Esophagus muscularis mucosa (tissue), 4 donors: Measurements from ENCODE around the gene TEX50. TPM values are rescaled to one million over a fixed set of nuclear protein-coding genes. Genes with fewer than 3 reads are reported as not detected.
"Not testable (repeated sequence)": the region's sequence is repeated elsewhere in the genome, so short reads cannot be mapped to it uniquely, and the experiment has no call there.

ENCODE experiments used
- DNase-seq: peaks from one replicate; pipeline ENCODE4 v3.0.0-alpha.2; 2017; ENCODE audit errors: extremely low spot score
- H3K27ac ChIP-seq, 4 donors: fragments of 200-600 bp; sonication (generic); replicated peaks in 1 of 4; 1 replicate in 3 of 4; 2 replicates in 1 of 4; pipeline ENCODE4 v1.5.1; 2016 to 2019; ENCODE audit warnings: mild to moderate bottlenecking in 1 of 4
- H3K27me3 ChIP-seq, 4 donors: fragments of 200-600 bp; sonication (generic); one replicate each; pipeline versions ENCODE4 v1.5.1 to v1.6.0; 2016 to 2019
- H3K36me3 ChIP-seq, 4 donors: fragments of 200-600 bp; sonication (generic); one replicate each; pipeline ENCODE4 v1.5.1; 2016 to 2019
- H3K4me1 ChIP-seq, 4 donors: fragments of 200-600 bp; sonication (generic); one replicate each; pipeline ENCODE4 v1.5.1; 2016 to 2019
- H3K4me3 ChIP-seq, 4 donors: fragments of 200-600 bp; sonication (generic); 1 replicate in 2 of 4; 2 replicates in 2 of 4; pipeline ENCODE4 v1.5.1; 2016 to 2019; ENCODE audit warnings: mild to moderate bottlenecking in 4 of 4, moderate library complexity in 1 of 4
- H3K9me3 ChIP-seq, 4 donors: fragments of 200-600 bp; sonication (generic); 1 replicate in 3 of 4; 2 replicates in 1 of 4; pipeline ENCODE4 v1.5.1; 2016 to 2019
- EP300 ChIP-seq: sonication (generic); formaldehyde crosslinking; IDR thresholded peaks from one replicate; pipeline ENCODE4 v1.6.1; 2017; ENCODE audit warnings: antibody characterized with exemption
- POLR2A ChIP-seq: fragments of 450-650 bp; IDR thresholded peaks from one replicate; pipeline ENCODE4 v1.6.1; 2017; ENCODE audit warnings: antibody characterized with exemption, moderate library complexity, mild to moderate bottlenecking, low read depth
- POLR2AphosphoS5 ChIP-seq, 2 donors: sonication (generic); formaldehyde crosslinking; IDR thresholded peaks; one replicate each; pipeline ENCODE4 v1.6.1; 2017; ENCODE audit warnings: antibody characterized with exemption in 2 of 2
- WGBS: methylation state at CpG from one replicate; pipeline ENCODE4 v1.1.5; 2018; 5-methylcytosine and 5-hydroxymethylcytosine counted together
- intact Hi-C: fragments of 100-400 bp; cut with DNase I; formaldehyde crosslinking; loops from one replicate; pipeline ENCODE4 v1.15.1; 2023
- total RNA-seq, 4 donors: library from RNA; depleted of rRNA; stranded (reverse); fragments of >200 nt; gene quantifications; one replicate each; pipeline versions ENCODE4 v1.1.0 to v1.2.1, GENCODE V29; 2016
- TF ChIP-seq, protein P1 (sequence below), 3 experiments: fragments of 200-600 bp in 2 of 3; fragments of 450-650 bp in 1 of 3; sonication (generic) in 2 of 3; IDR thresholded peaks; one replicate each; pipeline ENCODE4 v1.5.1; 2017 to 2019; ENCODE audit warnings: antibody characterized with exemption in 3 of 3, mild to moderate bottlenecking in 2 of 3, moderate library complexity in 1 of 3

TEX50 gene
- total RNA-seq, 4 donors from 2014 or later, result not detected

DNA sequence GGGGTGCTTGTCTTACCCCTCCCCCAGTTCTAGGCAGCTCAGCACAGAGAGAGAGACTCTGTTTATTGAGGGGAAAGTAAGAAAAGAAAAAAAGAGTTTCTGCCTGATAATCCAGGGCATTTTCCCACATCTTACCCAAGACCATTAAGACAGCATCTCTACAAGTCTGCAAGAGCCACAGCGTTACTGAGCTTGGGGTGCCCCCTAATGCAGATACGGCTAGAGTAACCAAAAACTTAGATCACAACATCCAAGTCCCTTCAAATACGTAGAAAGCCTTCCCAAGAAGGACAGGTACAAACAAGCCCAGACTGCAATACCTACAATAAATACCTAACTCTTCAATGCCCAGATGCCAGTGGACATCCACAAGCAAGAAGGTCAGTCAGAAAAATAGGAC lies 6.2 kb upstream of the TEX50 start:
- no peaks in the 10 kb centered on the region for H3K9me3 ChIP-seq
- no peak overlapping the region for H3K27ac ChIP-seq
- H3K4me1 ChIP-seq, result no peaks in the 10 kb centered on the region
- DNase-seq, result no peak
- no peak for TF ChIP-seq POLR2A
- 85% methylated on average over 3 of the region's 3 CpGs for WGBS
- H3K27me3 ChIP-seq, result no peaks in the 10 kb centered on the region
- intact Hi-C loops, result no loop called here
- no peaks in the 10 kb centered on the region for H3K36me3 ChIP-seq
- H3K4me3 ChIP-seq, result no peak overlapping the region

DNA sequence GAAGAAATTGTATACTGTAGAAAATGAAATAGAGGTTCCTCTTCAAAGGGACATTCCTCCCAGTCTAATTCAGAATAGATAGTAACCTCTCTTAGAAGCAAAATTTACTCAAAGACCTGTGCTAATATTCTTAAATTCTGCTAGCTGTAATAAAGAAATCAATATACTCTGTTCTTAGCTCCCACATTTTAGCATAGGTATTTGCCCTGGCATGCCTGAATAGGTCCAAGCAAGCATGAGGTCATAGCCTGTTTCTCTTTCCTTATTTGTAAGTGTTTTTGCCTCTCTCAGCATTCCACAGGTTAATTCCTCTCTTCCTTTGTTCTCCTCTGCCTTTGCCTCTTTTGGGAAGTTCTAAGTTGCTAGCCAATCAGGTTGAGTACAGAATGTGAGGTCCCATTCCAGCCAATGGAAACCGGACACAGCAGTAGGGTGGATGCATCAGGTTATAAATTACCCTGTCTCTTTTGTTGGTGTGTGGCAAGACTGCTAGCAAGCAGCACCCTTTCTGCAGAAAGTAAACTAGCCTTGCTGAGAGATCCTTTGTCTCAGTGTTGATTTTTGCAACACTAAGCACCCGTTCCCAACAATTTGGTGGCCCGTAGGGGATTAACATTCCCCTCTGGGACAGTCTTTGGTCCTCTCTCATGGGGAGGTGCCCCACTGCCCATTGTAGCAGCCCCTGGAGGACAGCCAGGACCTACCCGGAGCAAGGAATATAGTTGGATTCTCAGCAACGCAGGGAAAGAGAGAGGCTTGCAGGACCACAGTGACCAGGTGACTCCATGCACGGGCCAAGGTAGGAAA lies 2.3 kb downstream of the TEX50 start:
- intact Hi-C loops, H3K27ac ChIP-seq, H3K27me3 ChIP-seq, H3K36me3 ChIP-seq, H3K4me1 ChIP-seq, DNase-seq, H3K4me3 ChIP-seq: not testable (repeated sequence)
- 96% methylated on average over 5 of the region's 6 CpGs for WGBS
- peaks cover 0 to 11% (median 0%) of the 10 kb centered on the region in 4 donors for H3K9me3 ChIP-seq

DNA sequence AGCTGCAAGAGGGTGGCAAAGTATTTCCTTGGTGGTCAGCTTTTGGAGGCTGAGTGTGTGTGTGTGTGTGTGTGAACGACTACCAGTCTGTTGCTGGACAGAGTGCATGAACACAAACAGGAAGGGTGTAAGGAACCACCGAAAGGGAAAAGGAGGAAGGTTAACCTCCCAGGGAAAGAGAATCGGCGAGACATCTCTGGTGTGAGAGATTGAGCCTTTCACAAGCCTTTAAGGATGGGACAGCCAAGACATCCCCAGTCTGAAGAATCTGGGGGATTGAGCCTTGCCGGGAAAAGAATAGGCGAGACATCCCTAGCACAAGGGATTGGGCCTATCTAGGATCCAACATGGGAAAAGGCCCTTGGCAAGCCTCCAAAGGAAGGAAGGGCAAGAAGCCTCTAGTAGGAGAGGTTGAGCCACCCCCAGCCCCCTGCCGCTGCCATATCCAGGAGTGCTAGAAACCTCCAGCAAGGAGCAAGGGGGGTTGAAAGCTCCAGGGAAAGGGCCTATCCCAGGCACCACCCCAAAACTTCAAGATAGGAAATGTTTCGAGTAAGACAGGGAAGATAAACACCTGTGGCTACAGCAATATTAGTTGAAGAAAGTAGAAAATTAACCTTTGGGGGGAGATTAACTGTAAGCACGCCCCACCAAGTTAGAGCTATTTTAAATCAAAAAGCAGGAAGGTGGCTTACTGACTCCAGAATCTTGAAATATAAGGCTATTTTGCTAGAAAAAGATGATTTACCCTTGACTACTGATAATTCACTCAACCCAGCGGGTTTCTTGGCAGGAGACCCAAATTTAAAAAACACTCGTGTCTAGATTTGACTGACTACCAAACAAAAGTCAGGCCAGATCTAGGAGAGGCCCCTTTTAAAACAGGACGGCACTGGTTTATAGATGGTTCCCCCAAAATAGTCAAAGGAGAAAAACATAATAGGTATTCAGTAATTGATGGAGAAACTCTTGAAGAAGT lies 3.2 kb downstream of the TEX50 start:
- no peak for DNase-seq
- no peak overlapping the region for H3K27ac ChIP-seq
- no peaks in the 10 kb centered on the region for H3K27me3 ChIP-seq
- 85% methylated on average over 12 of the region's 12 CpGs for WGBS
- H3K4me3 ChIP-seq, result no peak overlapping the region
- peaks cover 0 to 11% (median 0%) of the 10 kb centered on the region in 4 donors for H3K9me3 ChIP-seq
- no peaks in the 10 kb centered on the region for H3K4me1 ChIP-seq
- intact Hi-C loops, result no loop called here
- TF ChIP-seq EP300 (no peak), POLR2A (no peak), POLR2AphosphoS5 (IDR thresholded peaks at IDR 0.05) (no peak)
- TF ChIP-seq, protein P1, sequence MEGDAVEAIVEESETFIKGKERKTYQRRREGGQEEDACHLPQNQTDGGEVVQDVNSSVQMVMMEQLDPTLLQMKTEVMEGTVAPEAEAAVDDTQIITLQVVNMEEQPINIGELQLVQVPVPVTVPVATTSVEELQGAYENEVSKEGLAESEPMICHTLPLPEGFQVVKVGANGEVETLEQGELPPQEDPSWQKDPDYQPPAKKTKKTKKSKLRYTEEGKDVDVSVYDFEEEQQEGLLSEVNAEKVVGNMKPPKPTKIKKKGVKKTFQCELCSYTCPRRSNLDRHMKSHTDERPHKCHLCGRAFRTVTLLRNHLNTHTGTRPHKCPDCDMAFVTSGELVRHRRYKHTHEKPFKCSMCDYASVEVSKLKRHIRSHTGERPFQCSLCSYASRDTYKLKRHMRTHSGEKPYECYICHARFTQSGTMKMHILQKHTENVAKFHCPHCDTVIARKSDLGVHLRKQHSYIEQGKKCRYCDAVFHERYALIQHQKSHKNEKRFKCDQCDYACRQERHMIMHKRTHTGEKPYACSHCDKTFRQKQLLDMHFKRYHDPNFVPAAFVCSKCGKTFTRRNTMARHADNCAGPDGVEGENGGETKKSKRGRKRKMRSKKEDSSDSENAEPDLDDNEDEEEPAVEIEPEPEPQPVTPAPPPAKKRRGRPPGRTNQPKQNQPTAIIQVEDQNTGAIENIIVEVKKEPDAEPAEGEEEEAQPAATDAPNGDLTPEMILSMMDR (IDR thresholded peaks at IDR 0.05), result no peak
- H3K36me3 ChIP-seq, result no peaks in the 10 kb centered on the region

DNA sequence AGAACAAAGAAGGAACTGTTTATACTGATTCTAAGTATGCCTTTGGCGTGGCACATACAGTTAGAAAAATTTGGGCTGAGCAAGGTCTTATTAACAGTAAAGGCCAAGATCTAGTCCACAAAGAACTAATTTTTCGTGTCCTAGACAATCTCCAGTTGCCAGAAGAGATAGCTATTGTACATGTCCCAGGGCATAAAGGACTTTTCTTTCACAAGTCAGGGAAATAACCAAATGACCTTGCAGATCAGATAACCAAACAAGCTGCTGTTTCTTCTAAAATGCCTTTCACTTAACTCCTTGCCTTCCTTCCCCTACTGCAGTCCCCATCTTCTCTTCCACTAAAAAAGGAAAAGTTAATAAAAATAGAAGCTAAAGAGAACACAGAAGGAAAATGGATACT lies 4.0 kb downstream of the TEX50 start:
- no peaks in the 10 kb centered on the region for H3K4me1 ChIP-seq
- peaks cover 0 to 11% (median 0%) of the 10 kb centered on the region in 4 donors for H3K9me3 ChIP-seq
- DNase-seq, result no peak
- TF ChIP-seq POLR2A (no peak), EP300 (no peak), POLR2AphosphoS5 (IDR thresholded peaks at IDR 0.05) (no peak)
- TF ChIP-seq, protein P1 (IDR thresholded peaks at IDR 0.05), result no peak
- no peak overlapping the region for H3K27ac ChIP-seq
- no peak overlapping the region for H3K4me3 ChIP-seq
- no peaks in the 10 kb centered on the region for H3K27me3 ChIP-seq
- 62% methylated on average over 2 of the region's 2 CpGs for WGBS
- H3K36me3 ChIP-seq, result no peaks in the 10 kb centered on the region
- intact Hi-C loops, result no loop called here

DNA sequence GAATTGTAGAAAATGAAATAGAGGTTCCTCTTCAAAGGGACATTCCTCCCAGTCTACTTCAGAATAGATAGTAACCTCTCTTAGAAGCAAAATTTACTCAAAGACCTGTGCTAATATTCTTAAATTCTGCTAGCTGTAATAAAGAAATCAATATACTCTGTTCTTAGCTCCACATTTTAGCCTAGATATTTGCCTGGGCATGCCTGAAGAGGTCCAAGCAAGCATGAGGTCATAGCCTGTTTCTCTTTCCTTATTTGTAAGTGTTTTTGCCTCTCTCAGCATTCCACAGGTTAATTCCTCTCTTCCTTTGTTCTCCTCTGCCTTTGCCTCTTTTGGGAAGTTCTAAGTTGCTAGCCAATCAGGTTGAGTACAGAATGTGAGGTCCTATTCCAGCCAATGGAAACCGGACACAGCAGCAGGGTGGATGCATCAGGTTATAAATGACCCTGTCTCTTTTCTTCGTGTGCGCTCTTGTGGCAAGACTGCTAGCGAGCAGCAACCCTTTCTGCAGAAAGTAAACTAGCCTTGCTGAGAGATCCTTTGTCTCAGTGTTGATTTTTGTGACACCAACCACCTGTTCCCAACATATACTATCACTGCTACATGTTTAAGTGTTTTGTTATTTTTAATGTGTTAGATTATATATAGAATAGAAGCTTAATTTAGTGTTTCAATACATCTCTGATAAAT lies 7.5 kb downstream of the TEX50 start:
- H3K27ac ChIP-seq, H3K9me3 ChIP-seq, H3K27me3 ChIP-seq, intact Hi-C loops, DNase-seq, H3K4me1 ChIP-seq, H3K36me3 ChIP-seq, H3K4me3 ChIP-seq: not testable (repeated sequence)
- 82% methylated on average over 4 of the region's 4 CpGs for WGBS

DNA sequence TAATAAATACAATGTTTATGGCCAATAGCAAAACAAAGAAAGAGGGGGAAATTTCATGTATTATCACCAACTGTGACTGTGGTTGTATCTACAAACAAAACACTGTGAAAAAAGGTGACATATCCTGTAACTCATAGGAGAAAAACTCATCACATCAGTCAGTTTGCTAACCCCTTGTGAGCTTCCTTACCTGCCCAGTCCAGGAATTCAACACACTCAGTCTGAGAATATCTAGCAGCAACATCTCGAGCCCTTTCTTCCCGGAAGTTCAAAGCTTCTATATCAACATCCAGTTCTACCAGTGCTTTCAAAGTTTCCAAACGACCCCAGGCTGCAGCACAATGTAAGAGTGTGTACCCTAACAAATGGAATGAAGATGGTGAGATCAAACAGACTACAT lies 11.5 kb downstream of the TEX50 start:
- intact Hi-C loops, result no loop called here
- peaks cover 0 to 4% (median 0%) of the 10 kb centered on the region in 4 donors for H3K9me3 ChIP-seq
- 71% methylated on average over 3 of the region's 3 CpGs for WGBS
- H3K27me3 ChIP-seq, result no peaks in the 10 kb centered on the region
- TF ChIP-seq EP300 (no peak), POLR2A (no peak), POLR2AphosphoS5 (IDR thresholded peaks at IDR 0.05) (no peak)
- TF ChIP-seq, protein P1 (IDR thresholded peaks at IDR 0.05), result no peak
- DNase-seq, result no peak
- H3K4me1 ChIP-seq, result no peaks in the 10 kb centered on the region
- no peak overlapping the region for H3K27ac ChIP-seq
- H3K36me3 ChIP-seq, result no peaks in the 10 kb centered on the region
- H3K4me3 ChIP-seq, result no peak overlapping the region
